Measurements from ENCODE around the gene PIK3C3. TPM values are rescaled to one million over a fixed set of nuclear protein-coding genes. Genes with fewer than 3 reads are reported as not detected.

The PIK3C3 gene
- total and polyA plus RNA-seq, 2 of the 8 experiments (the other 6 are each of a cell fraction or from before 2014, with no cell fraction given): 15.3 to 47.4 TPM

DNA sequence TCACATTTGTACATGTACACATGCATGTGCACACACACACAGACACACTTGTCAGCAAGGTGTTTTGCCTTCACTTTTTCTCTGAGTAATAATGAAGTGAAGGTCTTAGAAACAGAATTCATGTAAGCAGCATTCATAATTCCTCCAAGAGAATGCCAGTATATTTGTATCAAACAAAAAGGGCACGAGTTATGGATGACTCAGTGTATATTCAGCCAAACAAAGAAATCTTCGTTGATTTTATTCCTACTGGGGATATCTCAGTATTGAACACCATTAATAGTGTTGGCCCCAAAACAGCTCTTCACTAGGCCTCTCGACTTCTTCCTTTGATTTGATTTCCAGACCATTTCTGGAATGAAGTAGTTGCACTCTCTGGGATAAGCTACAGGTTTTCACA lies 125.3 kb downstream of the PIK3C3 start:
- 98% methylated on average over 3 of the region's 3 CpGs; no CpG with 5 or more reads in 1 of the 2 experiments for WGBS, 2 experiments (ENCODE audit: extremely low coverage in 1 of 2, insufficient coverage in 1 of 2, insufficient read length in 1 of 2, insufficient replicate concordance in 2 of 2, low coverage in 1 of 2, low lambda C conversion rate in 2 of 2, missing lambda C conversion rate in 1 of 2)
- Histone ChIP-seq H2BK5ac (ENCODE audit: low read depth, low read length) (no peak overlapping the region), H2BK120ac (replicated peaks; ENCODE audit: low read depth, low read length) (no peak overlapping the region), H2BK20ac (ENCODE audit: low read length) (no peak overlapping the region), H3K4me2 (ENCODE audit: insufficient read depth in 1 of 2, low read depth in 2 of 2, low read length in 2 of 2) (no peak overlapping the region), H3K9me3 (ENCODE audit: insufficient read depth in 2 of 2, low read depth in 1 of 2, low read length in 1 of 2) (no peaks in the 10 kb centered on the region), H4K8ac (ENCODE audit: extremely low read depth, insufficient read depth, low read length) (no peak overlapping the region), H3K56ac (replicated peaks; ENCODE audit: insufficient read length, low read depth, low read length) (no peak overlapping the region), H4K5ac (ENCODE audit: insufficient read length, low read depth, low read length) (no peak overlapping the region), H3K4me1 (replicated peaks in 1 of 4; ENCODE audit: control insufficient read depth in 3 of 4, insufficient read depth in 4 of 4, low read length in 3 of 4) (no peaks in the 10 kb centered on the region), H2BK12ac (ENCODE audit: low read depth, low read length) (no peak overlapping the region), H3K79me2 (ENCODE audit: control insufficient read depth in 1 of 2, insufficient read depth in 2 of 2, low read length in 2 of 2) (no peaks in the 10 kb centered on the region), H2AK5ac (ENCODE audit: low read depth, low read length) (no peak overlapping the region), H3K14ac (ENCODE audit: insufficient read length) (no peak overlapping the region), H2AFZ (ENCODE audit: low read length) (no peak overlapping the region), H3K4ac (replicated peaks; ENCODE audit: insufficient read length, low read depth, low read length) (no peak overlapping the region), H3K4me3 (ENCODE audit: extremely low read depth in 1 of 4, insufficient read depth in 2 of 4, low read depth in 3 of 4, low read length in 4 of 4) (no peak overlapping the region), H3K23me2 (ENCODE audit: low read depth, low read length) (no peaks in the 10 kb centered on the region; the same call in 1 of the 2 replicates), H3K36me3 (ENCODE audit: control insufficient read depth in 2 of 4, insufficient read depth in 4 of 4, low read length in 3 of 4) (peaks cover 0 to 18% (median 2%) of the 10 kb centered on the region in 4 experiments; a peak in 3 of 8 replicates), H3K79me1 (ENCODE audit: low read depth, low read length) (no peaks in the 10 kb centered on the region), H3K27ac (ENCODE audit: low read depth, low read length) (no peak overlapping the region), H3K9ac (replicated peaks in 1 of 4; ENCODE audit: extremely low read depth in 1 of 4, low read depth in 3 of 4, low read length in 3 of 4) (no peak overlapping the region), H2BK15ac (ENCODE audit: low read length) (no peak overlapping the region), H3K23ac (ENCODE audit: insufficient read length) (no peak overlapping the region), H3K27me3 (replicated peaks in 1 of 4; ENCODE audit: control insufficient read depth in 3 of 4, extremely low read depth in 1 of 4, insufficient read depth in 3 of 4, low read length in 3 of 4) (peaks cover 0 to 1% (median 0%) of the 10 kb centered on the region in 4 experiments; a peak in 1 of 7 replicates), H4K20me1 (replicated peaks in 1 of 2; ENCODE audit: control insufficient read depth in 1 of 2, insufficient read depth in 2 of 2, low read length in 2 of 2) (no peaks in the 10 kb centered on the region), H4K91ac (replicated peaks; ENCODE audit: insufficient read length, low read length) (no peak overlapping the region), H3K18ac (ENCODE audit: extremely low read depth, low read length) (no peak overlapping the region)
- DNase-seq (ENCODE audit: low read depth in 1 of 2, low spot score in 2 of 2): no peak
- POLR2A ChIA-PET (ENCODE audit: partially characterized antibody): no interaction called here
- no peak for FAIRE-seq
- CTCF ChIA-PET (ENCODE audit: partially characterized antibody): no interaction called here
- TF ChIP-seq EGR1 (IDR thresholded peaks at IDR 0.05; ENCODE audit: borderline replicate concordance, low read depth, low read length): no peak
- TF ChIP-seq SUZ12 (IDR thresholded peaks at IDR 0.05; ENCODE audit: low read length): no peak
- TF ChIP-seq RFX5 (IDR thresholded peaks at IDR 0.05; ENCODE audit: borderline replicate concordance, low read depth, low read length): no peak
- no peak for TF ChIP-seq MAFK (IDR thresholded peaks at IDR 0.05; ENCODE audit: low read depth, low read length)
- no peak for TF ChIP-seq POLR2AphosphoS5 (IDR thresholded peaks at IDR 0.05; ENCODE audit: low read depth, low read length)
- no peak for TF ChIP-seq KDM5A (IDR thresholded peaks at IDR 0.05; ENCODE audit: low read length)
- no peak for TF ChIP-seq YY1 (IDR thresholded peaks at IDR 0.05; ENCODE audit: low read depth, low read length)
- no peak for TF ChIP-seq RXRA (IDR thresholded peaks at IDR 0.05; ENCODE audit: insufficient read depth, low read depth, low read length)
- no peak for TF ChIP-seq CREB1 (IDR thresholded peaks at IDR 0.05)
- no peak for TF ChIP-seq SIRT6 (IDR thresholded peaks at IDR 0.05; ENCODE audit: low read length)
- no peak for TF ChIP-seq SAP30 (IDR thresholded peaks at IDR 0.05; ENCODE audit: insufficient read depth, insufficient replicate concordance, low read length)
- TF ChIP-seq, protein P1, sequence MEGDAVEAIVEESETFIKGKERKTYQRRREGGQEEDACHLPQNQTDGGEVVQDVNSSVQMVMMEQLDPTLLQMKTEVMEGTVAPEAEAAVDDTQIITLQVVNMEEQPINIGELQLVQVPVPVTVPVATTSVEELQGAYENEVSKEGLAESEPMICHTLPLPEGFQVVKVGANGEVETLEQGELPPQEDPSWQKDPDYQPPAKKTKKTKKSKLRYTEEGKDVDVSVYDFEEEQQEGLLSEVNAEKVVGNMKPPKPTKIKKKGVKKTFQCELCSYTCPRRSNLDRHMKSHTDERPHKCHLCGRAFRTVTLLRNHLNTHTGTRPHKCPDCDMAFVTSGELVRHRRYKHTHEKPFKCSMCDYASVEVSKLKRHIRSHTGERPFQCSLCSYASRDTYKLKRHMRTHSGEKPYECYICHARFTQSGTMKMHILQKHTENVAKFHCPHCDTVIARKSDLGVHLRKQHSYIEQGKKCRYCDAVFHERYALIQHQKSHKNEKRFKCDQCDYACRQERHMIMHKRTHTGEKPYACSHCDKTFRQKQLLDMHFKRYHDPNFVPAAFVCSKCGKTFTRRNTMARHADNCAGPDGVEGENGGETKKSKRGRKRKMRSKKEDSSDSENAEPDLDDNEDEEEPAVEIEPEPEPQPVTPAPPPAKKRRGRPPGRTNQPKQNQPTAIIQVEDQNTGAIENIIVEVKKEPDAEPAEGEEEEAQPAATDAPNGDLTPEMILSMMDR (IDR thresholded peaks at IDR 0.05; ENCODE audit: control extremely low read depth in 1 of 3, insufficient read depth in 1 of 3, low read depth in 1 of 3, low read length in 3 of 3): no peak
